Activated CD8-positive, alpha-beta memory T cell treated with anti-CD3 and anti-CD28 coated beads for 36 hours (primary cell): ENCODE measurements around the gene POFUT1. TPM values are rescaled to one million over a fixed set of nuclear protein-coding genes. Genes with fewer than 3 reads are reported as not detected.

Source experiments
- CTCF ChIA-PET: fragments of 350-600 bp; sonication (Branson Sonifier 250); formaldehyde crosslinking; loops from one replicate; lab custom pipeline; 2021; ENCODE audit warnings: antibody characterized with exemption; lab: Charles Lee
- POLR2A ChIA-PET: fragments of 350-600 bp; sonication (Branson Sonifier 250); formaldehyde crosslinking; loops from one replicate; lab custom pipeline; 2021; ENCODE audit warnings: antibody characterized with exemption; lab: Charles Lee
- total RNA-seq, 2 experiments: library from RNA; stranded (reverse); gene quantifications; one replicate each; pipeline ENCODE4 v1.2.3, GENCODE V29; 2021

The POFUT1 gene
- total RNA-seq, 2 experiments from 2014 or later: 78.5 to 82.1 TPM

DNA sequence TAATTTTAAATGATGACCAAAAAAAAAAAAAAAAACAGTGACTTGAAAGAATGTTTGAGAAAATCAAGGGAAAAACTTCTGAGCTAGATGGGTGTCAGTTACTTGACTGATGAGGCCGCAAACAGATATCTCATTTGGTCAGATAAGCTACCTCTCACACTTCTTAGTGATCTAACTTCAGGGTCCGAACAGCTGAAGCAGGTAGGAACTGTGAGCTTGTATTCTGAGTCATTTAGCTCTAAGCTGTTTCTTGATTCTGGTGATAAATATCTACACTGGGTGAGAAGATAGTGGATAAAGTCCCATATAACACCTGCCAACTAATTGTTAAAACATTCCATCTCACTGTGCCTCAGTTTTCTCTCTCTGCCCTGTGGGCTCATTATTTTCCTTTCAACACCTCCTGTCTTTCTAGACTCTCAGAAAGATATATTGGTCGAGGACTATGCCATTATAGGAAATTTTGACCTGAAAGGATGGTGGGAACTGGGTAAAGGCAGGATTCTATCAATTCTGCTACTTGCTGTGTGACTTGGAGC, 77.5 kb downstream of the POFUT1 start:
- ChIA-PET CTCF (interaction anchor here (0.9 to 1.7 kb wide), 5 partner anchors 30 to 81 kb away, joined by 3 to 7 read pairs (median 5); no protein-coding TSS in a partner anchor), POLR2A (interaction anchor here (0.5 to 2.1 kb wide), 13 partner anchors 11 to 379 kb away, joined by 4 to 17 read pairs (median 5); partner anchors contain the start of gene ASXL1)

DNA sequence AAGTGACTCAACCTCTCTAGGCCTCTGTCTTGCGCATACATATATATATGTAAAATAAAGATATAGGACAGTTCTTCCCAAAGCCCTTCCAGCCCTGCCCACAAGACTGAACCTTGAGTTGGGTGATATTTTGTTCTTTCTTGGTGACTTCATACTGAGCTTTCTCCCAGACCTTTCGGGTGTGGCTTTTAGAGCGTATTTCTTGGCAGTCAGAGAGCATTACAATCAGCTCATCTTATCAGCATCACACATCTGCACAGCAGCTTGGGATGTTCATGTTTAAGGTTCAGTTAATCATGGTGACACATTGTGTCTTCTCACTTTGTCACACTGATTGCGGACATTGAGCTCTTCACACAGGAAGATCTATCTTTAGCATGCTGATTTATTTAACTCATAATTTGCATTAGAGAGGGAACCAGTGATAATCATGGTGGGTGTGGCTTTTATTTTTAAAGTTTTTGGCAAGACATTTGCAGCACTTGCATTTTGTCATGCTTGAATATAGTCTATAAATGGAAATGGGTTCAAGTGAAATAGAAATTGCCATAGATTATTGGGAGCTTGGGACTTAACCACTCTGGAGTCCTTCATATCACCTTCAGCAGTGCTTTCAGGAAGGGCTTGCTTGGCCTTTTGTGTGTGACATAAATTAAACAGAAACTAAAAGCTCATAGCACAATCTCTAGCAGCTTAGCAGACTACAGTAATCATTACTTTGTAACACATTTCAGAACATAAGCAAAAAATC, 78.1 kb downstream of the POFUT1 start:
- CTCF ChIA-PET: interaction anchor here (0.6 to 1.7 kb wide), 6 partner anchors 31 to 114 kb away, joined by 3 to 7 read pairs (median 4); no protein-coding TSS in a partner anchor
- POLR2A ChIA-PET: interaction anchor here (0.6 to 2.1 kb wide), 12 partner anchors 11 to 113 kb away, joined by 3 to 17 read pairs (median 6); partner anchors contain the start of gene ASXL1

DNA sequence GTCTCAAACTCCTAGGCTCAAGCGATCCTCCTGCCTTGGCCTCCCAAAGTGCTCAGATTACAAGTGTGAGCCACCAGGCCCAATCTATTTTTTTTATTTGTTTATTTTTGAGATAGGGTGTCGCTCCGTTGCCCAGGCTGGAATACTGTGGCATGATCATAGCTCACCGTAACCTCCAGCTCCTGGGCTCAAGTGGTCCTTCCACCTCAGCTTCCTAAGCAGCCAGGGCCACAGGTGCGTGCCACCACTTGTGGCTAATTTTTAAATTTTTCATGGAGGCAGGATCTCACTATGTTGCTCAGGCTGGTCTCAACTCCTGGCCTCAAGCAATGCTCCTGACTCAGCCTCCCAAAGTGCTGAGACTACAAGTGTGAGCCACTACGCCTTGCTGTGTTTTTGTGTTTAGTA, 79.6 kb downstream of the POFUT1 start:
- CTCF ChIA-PET: no interaction called here
- POLR2A ChIA-PET: interaction anchor here (0.6 kb wide), 1 partner anchor 79 kb away, joined by 5 read pairs; no protein-coding TSS in a partner anchor

Other genes with a start within 250 kb of the POFUT1 start
- under 1 TPM in 1 of 2 experiments, not detected in 1; 0.02 TPM for gene XKR7, start 239.7 kb upstream of the POFUT1 start, total RNA-seq
- gene CCM2L, start 197.4 kb upstream of the POFUT1 start, total RNA-seq: not detected
- gene HCK, start 155.6 kb upstream of the POFUT1 start, total RNA-seq: not detected
- 10 to 100 TPM; 49.8 TPM for gene TM9SF4, start 98.2 kb upstream of the POFUT1 start, total RNA-seq
- gene PLAGL2, start 137 bp upstream of the POFUT1 start, total RNA-seq: 100 to 1,000 TPM; 115 to 117 TPM
- 10 to 100 TPM; 46.0 to 46.4 TPM for gene KIF3B, start 69.8 kb downstream of the POFUT1 start, total RNA-seq
- 100 to 1,000 TPM; 119 to 122 TPM for gene ASXL1, start 150.5 kb downstream of the POFUT1 start, total RNA-seq